GM21737 (cell line): ENCODE data around the gene TMEM125.

Experiments
- ATAC-seq: cut with Tn5 transposase; IDR thresholded peaks from one replicate; pipeline ENCODE4 v1.9.1; 2021; ENCODE audit warnings: mild to moderate bottlenecking, moderate library complexity; ENCODE audit not compliant: unreplicated experiment

TMEM125 gene

DNA sequence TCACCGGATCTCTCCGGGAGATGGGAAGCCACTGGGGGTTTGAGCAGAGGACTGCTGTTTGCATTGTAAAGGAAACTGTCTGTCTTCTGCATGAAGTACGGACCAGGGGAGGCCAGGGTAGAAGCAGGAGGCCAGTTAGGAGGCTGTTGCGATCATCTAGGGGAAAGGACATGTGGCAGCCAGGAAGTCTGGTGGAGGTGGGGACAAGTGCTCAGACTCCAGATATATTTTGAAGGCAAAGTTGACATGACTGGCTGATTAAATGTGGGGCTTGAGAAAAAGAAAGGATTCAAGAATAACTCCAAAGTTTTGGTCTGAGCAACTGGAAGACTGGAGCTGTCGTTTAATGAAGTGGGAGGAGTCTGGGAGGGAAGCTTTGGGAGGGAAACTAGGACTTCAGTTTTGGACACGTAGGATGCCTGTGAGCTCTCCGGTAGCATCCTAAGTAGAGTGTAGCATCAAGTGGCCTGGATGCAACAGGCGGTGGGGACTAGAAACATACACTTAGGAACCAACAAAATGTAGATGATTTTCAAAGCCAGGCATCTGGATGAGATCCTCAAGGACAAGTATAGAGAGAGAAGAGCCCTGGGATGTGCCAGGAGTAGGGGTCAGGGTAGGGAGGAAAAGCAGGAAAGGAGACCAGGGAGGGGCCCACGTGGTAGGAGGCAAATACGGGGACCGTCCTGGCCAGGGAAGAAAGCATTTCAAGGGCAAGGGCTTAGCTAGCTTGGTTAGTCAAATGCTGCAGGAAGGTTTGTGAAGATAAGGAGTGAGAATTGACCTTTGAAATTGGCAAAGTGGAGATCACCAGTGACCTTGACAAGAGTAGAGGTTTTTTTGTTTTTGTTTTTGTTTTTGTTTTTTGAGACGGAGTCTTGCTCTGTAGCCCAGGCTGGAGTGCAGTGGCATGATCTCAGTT lies 19.3 kb downstream of the TMEM125 start:
- no peak for ATAC-seq

DNA sequence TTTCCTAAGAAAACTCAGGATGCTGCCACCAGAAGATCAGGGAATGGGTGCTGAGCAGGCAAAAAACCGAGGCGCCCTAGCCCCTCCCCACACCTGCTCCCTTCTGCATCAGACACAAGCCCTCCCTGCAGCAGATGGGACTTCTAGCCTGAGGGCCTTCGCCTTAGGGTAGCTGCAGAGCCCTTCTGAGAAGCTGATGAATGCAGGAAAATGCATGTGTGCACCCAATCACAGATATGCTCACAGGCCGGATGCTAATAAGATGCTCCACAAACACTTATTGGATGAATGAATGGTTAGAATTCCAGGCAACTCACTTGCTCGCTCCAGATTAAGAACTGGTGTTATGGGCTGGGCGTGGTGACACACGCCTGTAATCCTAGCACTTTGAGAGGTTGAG lies 22.4 kb downstream of the TMEM125 start:
- no peak for ATAC-seq

DNA sequence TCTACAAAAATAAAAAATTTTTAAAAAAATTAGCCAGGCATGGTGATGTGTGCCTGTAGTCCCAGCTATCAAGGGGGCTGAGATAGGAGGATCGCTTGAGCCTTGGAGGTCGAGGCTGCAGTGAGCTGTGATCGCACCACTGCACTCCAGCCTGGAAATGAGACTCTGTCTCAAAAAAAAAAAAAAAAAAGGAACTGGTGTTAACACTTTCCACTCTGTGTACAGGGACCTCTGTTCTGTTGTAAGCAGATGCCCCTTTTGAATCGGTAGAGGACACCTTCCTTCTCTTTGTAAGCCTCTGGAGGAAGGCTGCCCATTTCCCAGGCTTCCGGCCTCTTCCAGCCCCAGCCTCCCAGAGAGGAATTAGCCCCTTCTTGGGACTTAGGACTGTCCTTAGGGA lies 22.9 kb downstream of the TMEM125 start:
- ATAC-seq, result no peak

DNA sequence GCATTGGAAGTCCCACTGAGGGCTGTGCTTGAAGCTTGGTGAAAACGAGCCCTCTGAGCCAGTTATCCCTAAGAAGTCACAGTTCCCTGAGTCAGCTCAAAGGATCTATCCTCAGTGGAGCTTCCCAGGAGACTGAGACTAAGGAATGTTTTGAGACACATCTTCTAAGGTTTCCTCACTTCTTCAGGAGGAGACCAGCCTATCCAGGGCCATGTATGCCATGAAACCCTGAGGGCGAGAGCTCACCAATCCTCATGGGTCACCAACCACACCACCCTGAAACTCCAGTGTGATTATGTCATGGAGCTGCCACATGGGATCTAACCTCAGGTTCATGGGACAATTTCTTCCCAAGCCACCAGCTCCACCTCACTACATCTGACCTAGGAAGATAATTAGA lies 23.4 kb downstream of the TMEM125 start:
- ATAC-seq, result no peak

DNA sequence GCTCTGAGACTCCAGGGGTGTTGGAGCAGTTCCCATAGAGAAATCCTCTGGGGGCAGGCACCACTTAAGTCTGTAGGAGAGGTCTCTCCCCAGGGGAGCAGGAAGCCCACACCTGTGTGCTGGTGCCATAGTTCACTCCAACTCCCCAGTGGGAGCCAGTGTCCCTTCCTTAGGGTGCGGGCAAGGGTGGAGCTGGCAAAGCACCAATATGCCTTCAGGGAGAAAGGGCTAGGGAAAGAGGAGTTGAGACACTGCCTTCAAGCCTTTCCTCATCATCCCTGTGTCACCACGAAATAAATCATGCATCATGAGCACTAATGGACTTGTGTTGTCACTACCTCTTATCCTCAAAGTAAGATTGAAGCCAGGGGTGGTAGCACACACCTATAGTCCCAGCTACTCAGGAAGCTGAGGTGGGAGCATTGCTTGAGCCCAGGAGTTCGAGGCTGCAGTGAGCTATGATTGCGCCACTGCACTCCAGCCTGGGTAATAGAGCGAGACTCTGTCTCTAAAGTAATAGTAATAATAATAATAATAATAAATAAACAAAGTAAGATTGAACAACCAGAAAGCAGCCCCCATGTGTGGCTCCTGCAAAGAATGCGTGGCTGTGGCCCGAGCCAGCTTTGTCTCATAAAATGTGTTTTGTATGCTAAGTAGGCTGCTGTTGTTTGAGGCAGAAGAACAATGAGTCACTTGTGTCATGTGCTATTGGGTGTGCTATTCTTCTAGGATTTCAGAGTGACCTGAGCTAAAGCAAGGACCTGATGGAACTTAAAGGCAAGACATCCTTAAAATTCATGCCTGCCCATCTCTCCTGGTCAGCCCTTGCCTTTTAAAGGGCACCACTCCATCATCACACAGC lies 24.3 kb downstream of the TMEM125 start:
- no peak for ATAC-seq

DNA sequence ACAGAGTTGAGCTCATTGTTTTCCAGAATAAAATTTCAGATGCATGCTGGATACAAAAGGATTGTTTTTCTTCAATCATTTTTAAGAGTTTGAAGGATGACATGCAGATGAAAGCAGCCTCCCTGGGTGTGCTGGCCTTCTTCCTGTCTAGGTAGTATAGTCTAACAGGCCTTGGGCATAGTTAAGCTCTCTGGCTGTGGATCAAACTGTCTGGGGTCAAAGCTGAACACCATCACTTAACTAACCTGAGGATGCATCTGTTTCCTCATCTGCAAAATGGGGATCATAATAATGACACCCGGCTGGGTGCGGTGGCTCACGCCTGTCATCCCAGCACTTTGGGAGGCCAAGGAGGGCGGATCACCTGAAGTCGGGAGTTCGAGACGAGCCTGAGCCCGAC lies 25.0 kb downstream of the TMEM125 start:
- ATAC-seq, result no peak

DNA sequence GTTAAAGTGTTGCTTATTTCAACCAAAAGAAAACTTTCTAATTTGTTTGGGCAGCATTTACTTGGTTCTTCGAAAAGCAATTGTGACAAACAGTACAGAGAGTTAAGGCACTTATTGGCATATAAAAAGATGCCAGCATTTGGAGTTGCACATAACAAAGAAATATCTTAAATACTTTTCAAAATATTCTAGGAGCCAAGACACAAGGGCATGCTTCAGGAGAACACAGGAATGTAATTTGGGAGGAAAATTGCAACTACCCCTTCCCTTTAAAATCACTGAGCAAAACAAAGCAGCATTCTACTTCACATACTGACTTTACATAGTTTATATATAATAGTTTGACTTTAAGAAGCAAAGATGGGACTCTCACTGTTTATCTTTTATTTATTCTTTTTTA lies 26.4 kb downstream of the TMEM125 start:
- no peak for ATAC-seq

DNA sequence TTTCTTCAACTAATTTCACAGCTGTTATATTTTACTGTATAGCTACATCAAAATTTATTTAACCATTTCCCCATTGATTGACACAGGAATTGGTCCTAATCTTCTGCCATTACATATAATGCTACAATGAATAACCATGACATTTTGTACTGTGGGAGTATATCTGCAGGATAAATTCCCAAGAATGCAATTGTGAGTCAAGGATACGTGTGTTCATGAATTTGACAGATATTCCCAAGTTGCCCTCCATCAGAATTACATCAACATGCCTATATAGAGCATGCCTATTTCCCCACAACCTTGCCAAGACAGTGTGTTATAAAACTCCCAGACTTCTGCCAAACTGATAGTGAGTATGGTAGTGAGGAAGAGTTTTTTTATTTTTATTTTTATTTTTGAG lies 28.3 kb downstream of the TMEM125 start:
- no peak for ATAC-seq

DNA sequence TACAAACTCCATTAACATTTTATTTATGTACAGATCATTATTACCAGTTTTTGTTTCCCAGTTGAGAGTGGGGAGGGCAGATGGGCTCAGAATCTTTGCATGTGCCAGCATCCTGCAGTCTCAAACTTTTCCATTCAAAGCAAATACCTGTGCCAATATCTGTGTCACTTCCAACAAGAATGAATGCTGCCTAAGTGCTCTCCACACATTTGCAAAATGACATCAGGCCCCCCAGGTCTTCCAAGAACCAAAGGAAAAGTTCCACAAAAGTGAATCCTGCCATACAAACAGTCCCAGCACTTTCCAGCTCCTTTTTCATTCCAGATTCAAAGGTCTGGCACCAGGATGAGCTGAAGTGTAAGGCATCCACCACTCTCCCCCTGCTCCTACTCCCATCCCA lies 29.3 kb downstream of the TMEM125 start:
- ATAC-seq, result no peak

DNA sequence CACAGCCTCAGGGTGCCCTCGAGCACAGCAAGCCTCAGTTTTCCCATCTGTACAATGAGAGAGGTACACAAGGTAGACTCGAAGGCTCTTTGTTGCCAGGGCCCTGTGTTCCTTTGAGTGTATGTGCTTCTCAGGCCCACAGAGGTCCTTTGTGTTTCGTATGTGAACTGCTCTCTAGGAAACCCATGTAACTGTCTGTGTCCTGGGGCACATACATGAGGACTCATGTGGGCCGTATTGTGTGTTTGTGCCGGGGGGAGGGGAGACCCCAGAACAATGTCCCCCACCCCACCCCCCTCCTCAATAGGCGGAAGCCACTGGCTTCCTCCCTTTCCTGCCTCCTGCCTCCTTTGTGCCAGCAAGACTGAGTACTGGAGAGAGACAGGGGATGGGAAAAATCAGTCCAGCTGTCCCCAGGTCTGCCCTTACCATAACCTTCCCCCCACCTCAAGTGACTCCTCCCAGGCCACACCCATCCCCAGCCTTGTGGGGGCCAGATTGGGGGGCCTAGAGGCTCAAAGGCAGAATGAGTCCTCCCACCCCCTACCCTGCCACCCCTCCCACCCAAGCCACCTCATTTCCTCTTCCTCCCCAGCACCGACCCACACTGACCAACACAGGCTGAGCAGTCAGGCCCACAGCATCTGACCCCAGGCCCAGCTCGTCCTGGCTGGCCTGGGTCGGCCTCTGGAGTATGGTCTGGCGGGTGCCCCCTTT lies 30.8 kb downstream of the TMEM125 start, which contains the start of gene TIE1:
TIE1 (plus strand) TSS at position 605 of the 717 bp plus-strand sequence; CDS start at position 695, 90 bp downstream.
- no peak for ATAC-seq

DNA sequence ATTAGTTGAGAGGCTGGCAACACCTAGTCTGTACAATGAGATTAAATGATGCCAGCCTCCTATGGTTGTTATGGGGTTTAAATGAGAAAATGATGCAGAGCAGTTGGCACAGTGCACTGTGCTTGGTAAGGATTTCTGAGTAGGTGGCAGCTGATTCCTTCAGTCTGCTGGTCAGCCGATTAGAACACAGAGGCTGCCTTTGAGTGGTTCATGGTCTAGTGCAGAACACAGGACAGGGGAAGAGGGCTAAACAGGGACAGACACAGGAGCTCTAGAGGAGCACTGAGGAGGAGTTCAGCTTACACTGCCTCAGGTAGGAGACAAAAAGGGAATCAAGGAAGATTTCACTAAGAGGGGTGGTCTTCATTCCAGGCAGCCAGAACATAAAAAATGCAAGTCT lies 32.4 kb downstream of the TMEM125 start:
- no peak for ATAC-seq

DNA sequence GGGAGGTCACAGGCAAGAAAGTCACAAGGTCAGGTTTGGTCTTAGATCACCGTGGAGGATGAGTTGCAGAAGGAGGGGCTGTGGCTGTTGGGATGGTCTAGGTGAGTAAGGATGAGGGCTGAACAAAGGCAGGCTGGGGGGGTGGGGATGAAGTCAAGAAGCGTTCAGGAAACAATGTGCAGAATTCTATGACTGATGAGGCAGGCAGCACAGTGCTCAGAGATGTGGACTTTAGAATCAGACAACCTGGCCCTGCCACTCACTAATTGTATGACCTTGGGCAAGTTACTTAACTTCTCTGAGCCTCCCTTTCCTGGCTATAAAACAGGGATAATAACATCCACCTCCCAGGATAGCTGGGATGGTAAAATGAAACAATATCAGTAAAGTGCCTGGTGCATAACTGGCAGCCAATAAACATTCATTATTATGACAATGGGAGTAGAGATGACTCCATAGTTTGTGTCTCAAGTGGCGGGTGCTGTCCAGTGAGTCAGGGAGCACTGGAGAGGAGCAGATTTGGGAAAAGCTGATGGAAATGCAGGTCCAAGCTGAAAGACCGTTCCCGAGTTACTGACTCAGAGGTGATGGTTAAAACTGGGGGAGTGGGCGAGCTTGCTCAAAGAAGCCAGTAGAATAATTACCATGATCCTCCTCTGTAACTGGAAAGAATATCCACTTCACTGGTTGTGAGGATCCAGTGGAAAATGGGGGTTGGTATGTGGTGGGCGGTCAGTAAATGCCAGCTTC lies 33.1 kb downstream of the TMEM125 start:
- ATAC-seq, result no peak

DNA sequence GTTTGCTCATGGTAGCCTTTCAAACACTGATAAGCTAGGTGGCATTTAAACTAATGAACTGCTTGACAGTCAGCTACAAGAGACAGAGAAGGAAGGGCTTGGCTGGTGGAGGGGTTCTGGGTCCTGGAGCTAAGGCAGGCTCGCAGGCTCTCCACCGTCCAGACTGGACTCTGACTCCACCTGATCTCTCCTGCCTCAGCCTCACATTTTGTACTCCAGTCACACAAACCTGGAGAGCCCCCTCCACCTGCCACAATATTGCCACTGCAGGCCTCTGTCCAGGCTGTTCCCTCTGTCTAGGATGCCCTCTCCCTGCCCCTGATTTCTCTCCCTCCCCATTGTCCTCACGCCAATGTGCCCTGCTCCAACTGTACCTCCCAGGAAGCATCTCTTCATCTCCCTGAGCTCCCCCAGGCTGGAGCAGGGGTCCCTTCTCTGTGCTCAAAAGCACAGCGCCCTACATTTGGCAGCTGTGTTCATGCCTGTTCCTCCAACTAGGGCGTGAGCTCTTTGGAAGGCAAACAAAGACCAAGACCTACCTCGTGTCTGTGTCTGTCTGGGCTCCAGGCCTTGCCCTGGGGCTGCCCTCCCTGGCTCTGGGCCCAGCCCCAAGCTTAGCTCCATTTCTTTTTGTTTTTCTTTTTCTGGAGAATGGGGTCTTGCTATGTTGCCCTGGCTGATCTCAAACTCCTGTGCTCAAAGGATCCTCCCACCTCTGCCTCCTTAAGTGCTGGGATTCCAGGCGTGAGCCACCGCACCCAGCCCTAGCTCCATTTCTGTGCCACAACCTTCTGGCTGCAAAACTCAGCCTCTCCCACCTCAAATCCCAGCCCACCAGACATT lies 33.9 kb downstream of the TMEM125 start:
- no peak for ATAC-seq

DNA sequence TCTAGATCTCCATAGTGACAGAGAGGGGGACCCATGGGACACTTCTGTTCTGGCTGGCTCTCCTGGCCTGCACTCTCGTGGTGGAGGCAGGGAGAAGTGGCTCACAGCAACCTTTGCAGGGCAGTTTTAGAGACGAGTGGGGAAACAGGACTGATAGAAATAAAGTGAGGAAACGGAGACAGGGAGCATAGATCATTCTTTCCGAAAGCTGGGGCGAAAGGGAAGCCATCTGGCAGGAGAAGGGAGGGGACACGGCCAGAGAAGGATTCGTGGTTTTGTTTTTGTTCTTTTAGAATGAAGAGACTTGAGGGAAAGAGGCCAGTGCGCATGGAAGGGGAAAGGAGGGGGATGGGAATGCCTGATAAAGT lies 34.5 kb downstream of the TMEM125 start:
- ATAC-seq, result no peak

DNA sequence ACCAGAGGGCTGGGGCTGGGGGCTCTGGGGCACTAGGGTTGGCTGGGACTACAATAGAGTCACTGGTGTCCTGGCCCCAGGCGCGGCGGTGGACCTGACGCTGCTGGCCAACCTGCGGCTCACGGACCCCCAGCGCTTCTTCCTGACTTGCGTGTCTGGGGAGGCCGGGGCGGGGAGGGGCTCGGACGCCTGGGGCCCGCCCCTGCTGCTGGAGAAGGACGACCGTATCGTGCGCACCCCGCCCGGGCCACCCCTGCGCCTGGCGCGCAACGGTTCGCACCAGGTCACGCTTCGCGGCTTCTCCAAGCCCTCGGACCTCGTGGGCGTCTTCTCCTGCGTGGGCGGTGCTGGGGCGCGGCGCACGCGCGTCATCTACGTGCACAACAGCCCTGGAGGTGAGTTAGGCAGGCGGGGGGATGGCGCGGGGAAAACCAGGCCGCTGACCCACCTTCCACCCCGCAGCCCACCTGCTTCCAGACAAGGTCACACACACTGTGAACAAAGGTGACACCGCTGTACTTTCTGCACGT lies 35.1 kb downstream of the TMEM125 start:
- ATAC-seq, result no peak

DNA sequence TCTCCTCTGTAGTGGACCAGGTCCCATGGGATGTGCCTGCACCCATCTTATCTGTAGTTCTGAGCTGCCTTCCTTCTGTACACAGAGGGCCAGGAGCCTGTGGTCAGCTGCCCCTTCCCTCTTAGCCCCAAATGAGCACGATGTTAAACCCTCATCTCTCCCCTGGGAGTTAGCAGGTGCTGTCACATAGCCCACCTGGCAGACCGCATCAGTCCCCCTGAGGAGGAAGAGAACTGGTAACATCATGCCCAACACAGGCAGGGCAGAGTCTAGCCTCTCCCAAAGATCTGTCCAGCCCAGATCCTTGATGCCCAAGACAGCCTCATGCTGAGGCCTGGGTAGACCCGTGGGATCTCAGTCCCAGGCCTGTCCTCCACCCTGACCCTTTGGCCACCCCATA lies 35.7 kb downstream of the TMEM125 start:
- no peak for ATAC-seq

DNA sequence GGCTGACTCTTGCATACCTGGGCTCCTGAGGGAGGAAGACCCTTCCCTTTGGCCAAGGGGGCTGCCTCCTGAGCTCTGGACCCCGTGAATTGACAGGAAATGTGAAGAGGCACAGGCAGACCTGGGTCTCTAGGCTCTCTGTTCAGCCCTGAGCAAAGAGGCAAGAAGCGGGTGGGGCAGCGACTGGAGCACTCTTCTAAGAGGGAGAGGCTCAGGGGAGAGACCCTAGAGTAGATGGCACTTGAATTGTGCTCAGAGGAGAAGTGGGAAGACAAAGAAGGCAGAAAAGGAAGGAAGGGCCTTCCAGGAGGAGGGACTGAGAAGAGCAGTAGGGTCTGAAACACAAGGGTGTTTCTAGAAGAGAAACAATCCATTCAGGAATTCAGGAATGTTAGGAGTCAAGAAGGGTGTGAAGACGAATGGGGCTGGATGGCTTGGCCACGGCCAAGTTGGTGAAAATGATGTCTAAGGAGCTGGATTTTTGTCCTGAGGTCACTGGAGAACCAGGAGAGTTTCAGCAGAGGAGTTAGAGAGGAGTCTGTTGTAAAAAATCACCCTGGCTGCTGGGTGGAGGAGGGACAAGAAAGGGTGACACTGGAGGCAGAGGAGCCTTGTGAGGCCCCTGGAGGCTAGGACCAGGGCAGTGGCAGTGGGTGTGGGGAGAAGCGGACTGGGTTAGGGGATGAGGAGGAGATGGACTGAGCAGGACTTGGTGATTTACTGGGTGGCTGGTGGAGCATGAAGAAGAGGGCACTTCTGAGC lies 36.3 kb downstream of the TMEM125 start:
- ATAC-seq, result no peak

DNA sequence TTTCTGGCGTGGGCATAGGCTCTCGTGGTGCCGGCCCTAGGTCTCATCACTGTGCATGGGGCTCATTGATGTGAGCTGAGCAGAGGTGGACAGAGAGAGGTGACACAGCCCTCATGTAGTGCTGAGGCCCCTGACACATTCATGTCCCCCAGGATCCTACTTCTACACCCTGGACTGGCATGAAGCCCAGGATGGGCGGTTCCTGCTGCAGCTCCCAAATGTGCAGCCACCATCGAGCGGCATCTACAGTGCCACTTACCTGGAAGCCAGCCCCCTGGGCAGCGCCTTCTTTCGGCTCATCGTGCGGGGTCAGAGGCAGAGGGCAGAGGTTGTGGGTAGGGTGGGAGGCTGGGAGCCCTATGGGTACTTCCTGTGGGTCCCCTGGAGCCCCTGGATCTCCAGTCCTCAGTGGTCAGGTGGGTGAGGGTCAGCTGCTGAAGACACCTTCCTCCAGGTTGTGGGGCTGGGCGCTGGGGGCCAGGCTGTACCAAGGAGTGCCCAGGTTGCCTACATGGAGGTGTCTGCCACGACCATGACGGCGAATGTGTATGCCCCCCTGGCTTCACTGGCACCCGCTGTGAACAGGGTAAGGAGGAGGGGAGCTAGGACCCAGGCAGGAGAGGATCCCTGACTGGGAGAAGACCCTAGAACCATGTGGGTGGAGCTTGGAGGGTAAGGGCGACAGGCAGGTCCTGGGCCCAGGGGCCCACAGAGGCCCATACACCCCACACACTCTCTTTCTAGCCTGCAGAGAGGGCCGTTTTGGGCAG lies 37.1 kb downstream of the TMEM125 start:
- no peak for ATAC-seq
